GM23338 (cell line): ENCODE measurements around the gene TIMP4. TPM values are rescaled to one million over a fixed set of nuclear protein-coding genes. Genes with fewer than 3 reads are reported as not detected.

Experiments
- ATAC-seq: fragments of 200-7000 bp; cut with Tn5 transposase; 3 replicates; pipeline ENCODE4 v1.9.1; 2020
- DNase-seq: peaks from one replicate; pipeline ENCODE4 v3.0.0-alpha.2; 2015; ENCODE audit warnings: low spot score
- H2AFZ ChIP-seq: fragments of 200-600 bp; sonication (generic); 2 replicates; pipeline ENCODE4 v1.8.0; 2016; ENCODE audit warnings: antibody characterized with exemption, mild to moderate bottlenecking, moderate library complexity
- H3F3A ChIP-seq: fragments of 200-600 bp; sonication (generic); replicated peaks from 2 replicates; pipeline ENCODE4 v1.8.0; 2017; ENCODE audit warnings: antibody characterized with exemption, mixed run types, low read depth
- H3K27ac ChIP-seq: fragments of 200-600 bp; sonication (generic); 2 replicates; pipeline ENCODE4 v1.6.1; 2016; ENCODE audit warnings: low read depth
- H3K27me3 ChIP-seq: fragments of 200-600 bp; sonication (generic); 2 replicates; pipeline ENCODE4 v1.8.0; 2016; ENCODE audit warnings: mild to moderate bottlenecking, mixed run types, moderate library complexity; ENCODE audit not compliant: insufficient read depth
- H3K36me3 ChIP-seq: fragments of 200-600 bp; sonication (generic); 2 replicates; pipeline ENCODE4 v1.8.0; 2016; ENCODE audit warnings: mild to moderate bottlenecking; ENCODE audit not compliant: insufficient read depth
- H3K4me1 ChIP-seq: fragments of 200-600 bp; sonication (generic); 2 replicates; pipeline ENCODE4 v1.8.0; 2016; ENCODE audit warnings: mild to moderate bottlenecking, moderate library complexity; ENCODE audit not compliant: insufficient read depth
- H3K4me2 ChIP-seq: fragments of 200-600 bp; sonication (generic); 2 replicates; pipeline ENCODE4 v1.7.1; 2017; ENCODE audit warnings: mixed run types
- H3K4me3 ChIP-seq: fragments of 200-600 bp; sonication (generic); 2 replicates; pipeline ENCODE4 v1.6.1; 2016; ENCODE audit warnings: mixed run types
- H3K79me2 ChIP-seq: fragments of 200-600 bp; sonication (generic); replicated peaks from 2 replicates; pipeline ENCODE4 v1.8.0; 2017; ENCODE audit warnings: mild to moderate bottlenecking; ENCODE audit not compliant: insufficient read depth
- H3K9me2 ChIP-seq: fragments of 200-600 bp; sonication (generic); 2 replicates; pipeline ENCODE4 v1.8.0; 2017; ENCODE audit not compliant: insufficient read depth
- H4K20me1 ChIP-seq: fragments of 200-600 bp; sonication (generic); replicated peaks from 2 replicates; pipeline ENCODE4 v1.8.0; 2017; ENCODE audit warnings: mild to moderate bottlenecking; ENCODE audit not compliant: insufficient read depth
- H3K27ac Mint-ChIP-seq: 2 replicates; pipeline ENCODE4 v1.8.0; 2020; ENCODE audit warnings: inconsistent platforms, mild to moderate bottlenecking, moderate library complexity, mixed read lengths
- H3K27me3 Mint-ChIP-seq: 3 replicates; pipeline ENCODE4 v1.8.0; 2022; ENCODE audit warnings: low read depth, mild to moderate bottlenecking, moderate library complexity, mixed read lengths, inconsistent platforms; ENCODE audit not compliant: insufficient read depth, poor library complexity
- H3K36me3 Mint-ChIP-seq: 3 replicates; pipeline ENCODE4 v1.8.0; 2021; ENCODE audit warnings: low read depth, mild to moderate bottlenecking, inconsistent platforms, moderate library complexity, mixed read lengths
- H3K4me1 Mint-ChIP-seq: 3 replicates; pipeline ENCODE4 v1.8.0; 2020; ENCODE audit warnings: mild to moderate bottlenecking, inconsistent platforms, mixed read lengths
- H3K4me3 Mint-ChIP-seq: 3 replicates; pipeline ENCODE4 v1.8.0; 2021; ENCODE audit warnings: moderate library complexity, mild to moderate bottlenecking, inconsistent platforms, mixed read lengths
- H3K9me3 Mint-ChIP-seq: 3 replicates; pipeline ENCODE4 v1.8.0; 2020; ENCODE audit warnings: moderate library complexity, mild to moderate bottlenecking, inconsistent platforms, mixed read lengths
- CREB1 ChIP-seq: fragments of 250-450 bp; sonication (Bioruptor Pico); IDR thresholded peaks from 2 replicates; pipeline ENCODE4 v1.5.0; 2020; ENCODE audit warnings: low read depth, mild to moderate bottlenecking, moderate library complexity
- EZH2 ChIP-seq: fragments of 200-600 bp; sonication (generic); IDR thresholded peaks from one replicate; pipeline ENCODE4 v1.8.0; 2017; ENCODE audit warnings: antibody characterized with exemption, mild to moderate bottlenecking, low read depth; ENCODE audit not compliant: unreplicated experiment
- EZH2phosphoT487 ChIP-seq: fragments of 200-600 bp; sonication (generic); IDR thresholded peaks from one replicate; pipeline ENCODE4 v1.8.1; 2018; ENCODE audit warnings: antibody characterized with exemption; ENCODE audit not compliant: unreplicated experiment
- JUNB ChIP-seq: IDR thresholded peaks from one replicate; pipeline ENCODE4 v1.6.1; 2016; ENCODE audit warnings: antibody characterized with exemption; ENCODE audit not compliant: unreplicated experiment
- NANOG ChIP-seq: IDR thresholded peaks from 2 replicates; pipeline ENCODE4 v1.6.1; 2016; ENCODE audit warnings: antibody characterized with exemption, borderline replicate concordance
- POLR2AphosphoS5 ChIP-seq: IDR thresholded peaks from 2 replicates; pipeline ENCODE4 v1.6.1; 2016; ENCODE audit warnings: antibody characterized with exemption, low read depth
- STAT1 ChIP-seq: IDR thresholded peaks from one replicate; pipeline ENCODE4 v1.6.1; 2016; ENCODE audit warnings: antibody characterized with exemption; ENCODE audit not compliant: unreplicated experiment
- ZNF114 ChIP-seq: fragments of 250-450 bp; sonication (Bioruptor Pico); IDR thresholded peaks from 2 replicates; pipeline ENCODE4 v1.5.0; 2020; ENCODE audit warnings: mild to moderate bottlenecking, moderate library complexity
- ZNF331 ChIP-seq: fragments of 250-450 bp; sonication (Bioruptor Pico); IDR thresholded peaks from 2 replicates; pipeline ENCODE4 v1.5.0; 2020; ENCODE audit warnings: low read depth, mild to moderate bottlenecking, moderate library complexity
- polyA plus RNA-seq: library from polyadenylated mRNA; unstranded; fragments of >200 nt; fragmentation: Nextera tagmentation; extraction: Ambion mirVana; gene quantifications from 2 replicates; pipeline ENCODE4 v1.2.1, GENCODE V29; 2016
- total RNA-seq: library from RNA; depleted of rRNA; stranded (reverse); fragments of >200 nt; shearing (Covaris generic); gene quantifications from 2 replicates; pipeline ENCODE4 v1.2.3, GENCODE V29; 2014
- TF ChIP-seq, protein P1 (sequence below), 2 experiments: fragments of 200-600 bp in 1 of 2; sonication (generic) in 1 of 2; conservative IDR thresholded peaks; 2 replicates each; pipeline versions ENCODE4 v1.5.1 to v1.6.1; 2016 to 2017; ENCODE audit warnings: antibody characterized with exemption in 2 of 2, low read depth in 2 of 2, mild to moderate bottlenecking in 2 of 2, moderate library complexity in 1 of 2
- TF ChIP-seq, protein P2 (sequence below): IDR thresholded peaks from 2 replicates; pipeline ENCODE4 v1.6.1; 2016; ENCODE audit warnings: antibody characterized with exemption
- TF ChIP-seq, protein P3 (sequence below): IDR thresholded peaks from one replicate; pipeline ENCODE4 v1.6.1; 2018; ENCODE audit warnings: antibody characterized with exemption; ENCODE audit not compliant: unreplicated experiment
- TF ChIP-seq, protein P4 (sequence below): fragments of 250-450 bp; sonication (Bioruptor Pico); IDR thresholded peaks from 2 replicates; pipeline ENCODE4 v1.5.0; 2020; ENCODE audit warnings: mild to moderate bottlenecking, moderate library complexity

The TIMP4 gene
- total and polyA plus RNA-seq, 2 experiments from 2014 or later: 6.7 to 11.1 TPM

DNA sequence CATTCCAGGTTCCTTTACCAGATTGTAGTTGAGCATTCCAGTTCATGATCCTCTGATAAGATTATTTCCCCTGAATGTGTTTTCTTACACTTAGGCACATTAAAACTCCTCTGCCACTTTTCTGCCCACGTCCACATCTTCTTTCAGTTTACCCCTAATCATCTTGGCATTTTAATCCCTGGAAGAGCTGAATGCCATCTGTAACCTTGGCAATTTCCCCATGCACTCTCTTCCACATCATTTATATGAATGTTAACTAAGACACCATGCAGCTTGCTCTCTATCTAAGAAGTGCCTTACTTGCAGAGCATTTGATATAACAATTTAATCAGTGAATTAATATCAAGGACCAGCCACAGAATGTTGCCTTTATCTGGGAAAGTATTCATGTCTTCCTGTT, 25.8 kb downstream of the TIMP4 start:
- Histone ChIP-seq H3K36me3 (no peaks in the 10 kb centered on the region), H3F3A (no peaks in the 10 kb centered on the region), H2AFZ (no peak overlapping the region), H3K27me3 (no peaks in the 10 kb centered on the region), H3K4me2 (no peak overlapping the region), H3K4me3 (no peak overlapping the region), H3K79me2 (no peaks in the 10 kb centered on the region), H3K9me2 (no peaks in the 10 kb centered on the region), H3K27ac (no peak overlapping the region), H4K20me1 (no peaks in the 10 kb centered on the region; the same call in 1 of the 2 replicates), H3K4me1 (peaks cover 8% of the 10 kb centered on the region)
- H3K4me1 Mint-ChIP-seq: no peaks in the 10 kb centered on the region; the same call in 2 of the 3 replicates
- no peak overlapping the region for H3K4me3 Mint-ChIP-seq
- ATAC-seq (no peak), DNase-seq (no peak)
- H3K36me3 Mint-ChIP-seq: no peaks in the 10 kb centered on the region
- no peaks in the 10 kb centered on the region for H3K9me3 Mint-ChIP-seq
- no peak overlapping the region for H3K27ac Mint-ChIP-seq
- H3K27me3 Mint-ChIP-seq: no peaks in the 10 kb centered on the region
- TF ChIP-seq STAT1 (no peak), NANOG (no peak), CREB1 (CRISPR knock-in tag) (no peak), EZH2 (no peak), ZNF114 (CRISPR knock-in tag) (no peak), ZNF331 (no peak), JUNB (no peak), EZH2phosphoT487 (no peak), POLR2AphosphoS5 (no peak)
- TF ChIP-seq, protein P1, sequence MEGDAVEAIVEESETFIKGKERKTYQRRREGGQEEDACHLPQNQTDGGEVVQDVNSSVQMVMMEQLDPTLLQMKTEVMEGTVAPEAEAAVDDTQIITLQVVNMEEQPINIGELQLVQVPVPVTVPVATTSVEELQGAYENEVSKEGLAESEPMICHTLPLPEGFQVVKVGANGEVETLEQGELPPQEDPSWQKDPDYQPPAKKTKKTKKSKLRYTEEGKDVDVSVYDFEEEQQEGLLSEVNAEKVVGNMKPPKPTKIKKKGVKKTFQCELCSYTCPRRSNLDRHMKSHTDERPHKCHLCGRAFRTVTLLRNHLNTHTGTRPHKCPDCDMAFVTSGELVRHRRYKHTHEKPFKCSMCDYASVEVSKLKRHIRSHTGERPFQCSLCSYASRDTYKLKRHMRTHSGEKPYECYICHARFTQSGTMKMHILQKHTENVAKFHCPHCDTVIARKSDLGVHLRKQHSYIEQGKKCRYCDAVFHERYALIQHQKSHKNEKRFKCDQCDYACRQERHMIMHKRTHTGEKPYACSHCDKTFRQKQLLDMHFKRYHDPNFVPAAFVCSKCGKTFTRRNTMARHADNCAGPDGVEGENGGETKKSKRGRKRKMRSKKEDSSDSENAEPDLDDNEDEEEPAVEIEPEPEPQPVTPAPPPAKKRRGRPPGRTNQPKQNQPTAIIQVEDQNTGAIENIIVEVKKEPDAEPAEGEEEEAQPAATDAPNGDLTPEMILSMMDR (conservative IDR thresholded peaks at IDR 0.05; ENCODE audit: low read depth in 2 of 2): no peak
- TF ChIP-seq, protein P2, sequence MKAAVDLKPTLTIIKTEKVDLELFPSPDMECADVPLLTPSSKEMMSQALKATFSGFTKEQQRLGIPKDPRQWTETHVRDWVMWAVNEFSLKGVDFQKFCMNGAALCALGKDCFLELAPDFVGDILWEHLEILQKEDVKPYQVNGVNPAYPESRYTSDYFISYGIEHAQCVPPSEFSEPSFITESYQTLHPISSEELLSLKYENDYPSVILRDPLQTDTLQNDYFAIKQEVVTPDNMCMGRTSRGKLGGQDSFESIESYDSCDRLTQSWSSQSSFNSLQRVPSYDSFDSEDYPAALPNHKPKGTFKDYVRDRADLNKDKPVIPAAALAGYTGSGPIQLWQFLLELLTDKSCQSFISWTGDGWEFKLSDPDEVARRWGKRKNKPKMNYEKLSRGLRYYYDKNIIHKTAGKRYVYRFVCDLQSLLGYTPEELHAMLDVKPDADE: no peak
- TF ChIP-seq, protein P3, sequence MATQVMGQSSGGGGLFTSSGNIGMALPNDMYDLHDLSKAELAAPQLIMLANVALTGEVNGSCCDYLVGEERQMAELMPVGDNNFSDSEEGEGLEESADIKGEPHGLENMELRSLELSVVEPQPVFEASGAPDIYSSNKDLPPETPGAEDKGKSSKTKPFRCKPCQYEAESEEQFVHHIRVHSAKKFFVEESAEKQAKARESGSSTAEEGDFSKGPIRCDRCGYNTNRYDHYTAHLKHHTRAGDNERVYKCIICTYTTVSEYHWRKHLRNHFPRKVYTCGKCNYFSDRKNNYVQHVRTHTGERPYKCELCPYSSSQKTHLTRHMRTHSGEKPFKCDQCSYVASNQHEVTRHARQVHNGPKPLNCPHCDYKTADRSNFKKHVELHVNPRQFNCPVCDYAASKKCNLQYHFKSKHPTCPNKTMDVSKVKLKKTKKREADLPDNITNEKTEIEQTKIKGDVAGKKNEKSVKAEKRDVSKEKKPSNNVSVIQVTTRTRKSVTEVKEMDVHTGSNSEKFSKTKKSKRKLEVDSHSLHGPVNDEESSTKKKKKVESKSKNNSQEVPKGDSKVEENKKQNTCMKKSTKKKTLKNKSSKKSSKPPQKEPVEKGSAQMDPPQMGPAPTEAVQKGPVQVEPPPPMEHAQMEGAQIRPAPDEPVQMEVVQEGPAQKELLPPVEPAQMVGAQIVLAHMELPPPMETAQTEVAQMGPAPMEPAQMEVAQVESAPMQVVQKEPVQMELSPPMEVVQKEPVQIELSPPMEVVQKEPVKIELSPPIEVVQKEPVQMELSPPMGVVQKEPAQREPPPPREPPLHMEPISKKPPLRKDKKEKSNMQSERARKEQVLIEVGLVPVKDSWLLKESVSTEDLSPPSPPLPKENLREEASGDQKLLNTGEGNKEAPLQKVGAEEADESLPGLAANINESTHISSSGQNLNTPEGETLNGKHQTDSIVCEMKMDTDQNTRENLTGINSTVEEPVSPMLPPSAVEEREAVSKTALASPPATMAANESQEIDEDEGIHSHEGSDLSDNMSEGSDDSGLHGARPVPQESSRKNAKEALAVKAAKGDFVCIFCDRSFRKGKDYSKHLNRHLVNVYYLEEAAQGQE: no peak
- TF ChIP-seq, protein P4, sequence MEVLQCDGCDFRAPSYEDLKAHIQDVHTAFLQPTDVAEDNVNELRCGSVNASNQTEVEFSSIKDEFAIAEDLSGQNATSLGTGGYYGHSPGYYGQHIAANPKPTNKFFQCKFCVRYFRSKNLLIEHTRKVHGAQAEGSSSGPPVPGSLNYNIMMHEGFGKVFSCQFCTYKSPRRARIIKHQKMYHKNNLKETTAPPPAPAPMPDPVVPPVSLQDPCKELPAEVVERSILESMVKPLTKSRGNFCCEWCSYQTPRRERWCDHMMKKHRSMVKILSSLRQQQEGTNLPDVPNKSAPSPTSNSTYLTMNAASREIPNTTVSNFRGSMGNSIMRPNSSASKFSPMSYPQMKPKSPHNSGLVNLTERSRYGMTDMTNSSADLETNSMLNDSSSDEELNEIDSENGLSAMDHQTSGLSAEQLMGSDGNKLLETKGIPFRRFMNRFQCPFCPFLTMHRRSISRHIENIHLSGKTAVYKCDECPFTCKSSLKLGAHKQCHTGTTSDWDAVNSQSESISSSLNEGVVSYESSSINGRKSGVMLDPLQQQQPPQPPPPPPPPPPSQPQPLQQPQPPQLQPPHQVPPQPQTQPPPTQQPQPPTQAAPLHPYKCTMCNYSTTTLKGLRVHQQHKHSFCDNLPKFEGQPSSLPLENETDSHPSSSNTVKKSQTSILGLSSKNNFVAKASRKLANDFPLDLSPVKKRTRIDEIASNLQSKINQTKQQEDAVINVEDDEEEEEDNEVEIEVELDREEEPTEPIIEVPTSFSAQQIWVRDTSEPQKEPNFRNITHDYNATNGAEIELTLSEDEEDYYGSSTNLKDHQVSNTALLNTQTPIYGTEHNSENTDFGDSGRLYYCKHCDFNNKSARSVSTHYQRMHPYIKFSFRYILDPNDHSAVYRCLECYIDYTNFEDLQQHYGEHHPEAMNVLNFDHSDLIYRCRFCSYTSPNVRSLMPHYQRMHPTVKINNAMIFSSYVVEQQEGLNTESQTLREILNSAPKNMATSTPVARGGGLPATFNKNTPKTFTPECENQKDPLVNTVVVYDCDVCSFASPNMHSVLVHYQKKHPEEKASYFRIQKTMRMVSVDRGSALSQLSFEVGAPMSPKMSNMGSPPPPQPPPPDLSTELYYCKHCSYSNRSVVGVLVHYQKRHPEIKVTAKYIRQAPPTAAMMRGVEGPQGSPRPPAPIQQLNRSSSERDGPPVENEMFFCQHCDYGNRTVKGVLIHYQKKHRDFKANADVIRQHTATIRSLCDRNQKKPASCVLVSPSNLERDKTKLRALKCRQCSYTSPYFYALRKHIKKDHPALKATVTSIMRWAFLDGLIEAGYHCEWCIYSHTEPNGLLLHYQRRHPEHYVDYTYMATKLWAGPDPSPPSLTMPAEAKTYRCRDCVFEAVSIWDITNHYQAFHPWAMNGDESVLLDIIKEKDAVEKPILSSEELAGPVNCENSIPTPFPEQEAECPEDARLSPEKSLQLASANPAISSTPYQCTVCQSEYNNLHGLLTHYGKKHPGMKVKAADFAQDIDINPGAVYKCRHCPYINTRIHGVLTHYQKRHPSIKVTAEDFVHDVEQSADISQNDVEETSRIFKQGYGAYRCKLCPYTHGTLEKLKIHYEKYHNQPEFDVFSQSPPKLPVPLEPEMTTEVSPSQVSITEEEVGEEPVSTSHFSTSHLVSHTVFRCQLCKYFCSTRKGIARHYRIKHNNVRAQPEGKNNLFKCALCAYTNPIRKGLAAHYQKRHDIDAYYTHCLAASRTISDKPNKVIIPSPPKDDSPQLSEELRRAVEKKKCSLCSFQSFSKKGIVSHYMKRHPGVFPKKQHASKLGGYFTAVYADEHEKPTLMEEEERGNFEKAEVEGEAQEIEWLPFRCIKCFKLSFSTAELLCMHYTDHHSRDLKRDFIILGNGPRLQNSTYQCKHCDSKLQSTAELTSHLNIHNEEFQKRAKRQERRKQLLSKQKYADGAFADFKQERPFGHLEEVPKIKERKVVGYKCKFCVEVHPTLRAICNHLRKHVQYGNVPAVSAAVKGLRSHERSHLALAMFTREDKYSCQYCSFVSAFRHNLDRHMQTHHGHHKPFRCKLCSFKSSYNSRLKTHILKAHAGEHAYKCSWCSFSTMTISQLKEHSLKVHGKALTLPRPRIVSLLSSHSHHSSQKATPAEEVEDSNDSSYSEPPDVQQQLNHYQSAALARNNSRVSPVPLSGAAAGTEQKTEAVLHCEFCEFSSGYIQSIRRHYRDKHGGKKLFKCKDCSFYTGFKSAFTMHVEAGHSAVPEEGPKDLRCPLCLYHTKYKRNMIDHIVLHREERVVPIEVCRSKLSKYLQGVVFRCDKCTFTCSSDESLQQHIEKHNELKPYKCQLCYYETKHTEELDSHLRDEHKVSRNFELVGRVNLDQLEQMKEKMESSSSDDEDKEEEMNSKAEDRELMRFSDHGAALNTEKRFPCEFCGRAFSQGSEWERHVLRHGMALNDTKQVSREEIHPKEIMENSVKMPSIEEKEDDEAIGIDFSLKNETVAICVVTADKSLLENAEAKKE (CRISPR knock-in tag): no peak
